ENCODE results near the gene CHURC1.

CHURC1 gene

DNA sequence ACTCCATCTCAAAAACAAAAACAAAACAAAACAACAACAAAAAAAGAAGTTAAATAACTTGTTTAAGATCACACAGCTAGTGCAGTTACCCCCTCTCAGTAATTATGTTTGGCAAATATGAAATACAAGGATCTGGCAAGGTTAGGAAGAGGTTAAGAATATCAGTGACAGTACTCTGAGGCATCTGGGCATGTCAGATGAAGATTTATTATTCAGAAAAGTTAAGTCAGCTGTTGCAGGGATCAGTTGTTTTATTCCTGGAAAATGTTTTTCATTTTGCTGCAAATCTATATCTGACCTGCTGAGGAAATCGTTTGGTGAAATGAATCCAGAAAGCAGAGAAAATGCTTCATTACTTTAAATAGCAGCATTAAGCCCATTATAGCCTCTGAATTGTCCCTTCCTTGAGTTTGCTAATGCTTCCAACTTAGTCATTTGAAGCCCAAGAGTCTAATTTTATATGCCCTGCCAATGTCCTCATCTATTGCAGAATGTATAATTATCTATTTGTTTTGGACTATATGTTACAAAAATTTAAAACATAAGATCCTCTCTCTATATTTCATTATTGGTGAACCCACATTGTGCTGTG, 20.2 kb downstream of the CHURC1 start:
- Histone ChIP-seq H3K27me3 (no peaks in the 10 kb centered on the region), H4K20me1 (peaks cover 58% of the 10 kb centered on the region), H3K9ac (no peak overlapping the region), H3K36me3 (peaks cover 87% of the 10 kb centered on the region), H3K4me2 (no peak overlapping the region), H3K9me3 (no peaks in the 10 kb centered on the region), H3K4me1 (peaks cover 21% of the 10 kb centered on the region), H3K27ac (no peak overlapping the region), H3K4me3 (no peak overlapping the region)
- TF ChIP-seq Cebpa-rat (IDR thresholded peaks at IDR 0.05), result no peak

DNA sequence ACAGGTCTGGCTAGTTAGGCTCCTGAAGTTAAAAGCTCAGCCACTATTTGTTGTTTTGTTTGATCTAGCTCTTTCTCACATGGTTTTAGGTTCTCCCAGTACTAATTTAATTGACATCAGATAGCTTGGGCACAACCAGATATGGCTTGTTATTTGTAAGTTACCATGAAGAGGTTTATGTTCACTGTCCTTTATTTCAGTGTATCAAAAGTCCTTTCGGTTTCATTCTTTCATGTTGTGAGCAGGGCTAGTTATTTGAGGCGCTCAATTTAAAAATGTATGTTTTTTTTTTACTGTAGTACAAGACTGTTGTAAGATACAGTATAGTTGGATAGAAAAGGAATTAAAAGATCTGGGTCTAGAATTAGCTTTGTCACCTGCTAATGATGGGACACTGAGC, 21.3 kb downstream of the CHURC1 start:
- Histone ChIP-seq H3K36me3 (peaks cover 88% of the 10 kb centered on the region), H3K27me3 (no peaks in the 10 kb centered on the region)

DNA sequence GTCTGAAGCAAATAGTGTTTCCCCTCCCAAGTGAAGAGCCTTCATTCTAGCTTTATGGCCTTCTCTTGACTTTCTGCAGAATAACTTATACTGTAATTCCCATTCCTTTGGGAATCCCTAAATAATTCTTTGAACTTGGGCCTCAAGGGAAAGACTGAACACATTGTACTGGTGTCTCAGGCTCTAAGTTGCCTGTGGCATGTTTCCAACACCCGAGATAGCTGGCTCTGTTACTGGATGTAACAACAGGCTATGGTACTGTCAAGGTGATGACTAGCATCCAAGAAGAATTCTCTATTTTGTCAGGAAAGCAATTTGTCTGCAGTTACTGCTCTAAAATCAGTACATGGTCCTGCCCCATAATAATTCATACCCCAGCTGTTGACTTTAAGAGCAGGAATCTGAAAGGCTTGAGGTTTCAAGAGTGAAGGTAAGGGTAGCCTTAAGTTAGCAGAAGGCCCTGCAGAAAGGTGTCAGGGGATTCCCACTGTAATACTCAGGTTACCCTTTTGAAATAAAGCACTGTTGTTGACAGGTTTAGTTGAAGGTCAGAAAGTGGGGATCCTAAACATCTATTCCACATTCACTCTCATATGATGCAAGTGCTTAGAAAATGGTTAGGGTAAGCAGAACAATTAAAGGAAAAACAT, 23.0 kb downstream of the CHURC1 start:
- H3K4me1 ChIP-seq, result peaks cover 21% of the 10 kb centered on the region
- peaks cover 62% of the 10 kb centered on the region for H4K20me1 ChIP-seq
- no peak overlapping the region for H3K4me3 ChIP-seq
- H3K9me3 ChIP-seq, result no peaks in the 10 kb centered on the region
- no peak overlapping the region for H3K9ac ChIP-seq
- no peaks in the 10 kb centered on the region for H3K27me3 ChIP-seq
- TF ChIP-seq Cebpa-rat (IDR thresholded peaks at IDR 0.05), result no peak
- H3K27ac ChIP-seq, result no peak overlapping the region
- peaks cover 88% of the 10 kb centered on the region for H3K36me3 ChIP-seq
- H3K4me2 ChIP-seq, result no peak overlapping the region

More for the DNA sequence above, 21.3 kb downstream of the CHURC1 start:
- Histone ChIP-seq H3K9me3 (no peaks in the 10 kb centered on the region), H3K9ac (no peak overlapping the region), H4K20me1 (peaks cover 69% of the 10 kb centered on the region), H3K4me2 (no peak overlapping the region), H3K4me1 (peaks cover 21% of the 10 kb centered on the region), H3K4me3 (no peak overlapping the region), H3K27ac (no peak overlapping the region)
- no peak for TF ChIP-seq Cebpa-rat (IDR thresholded peaks at IDR 0.05)

DNA sequence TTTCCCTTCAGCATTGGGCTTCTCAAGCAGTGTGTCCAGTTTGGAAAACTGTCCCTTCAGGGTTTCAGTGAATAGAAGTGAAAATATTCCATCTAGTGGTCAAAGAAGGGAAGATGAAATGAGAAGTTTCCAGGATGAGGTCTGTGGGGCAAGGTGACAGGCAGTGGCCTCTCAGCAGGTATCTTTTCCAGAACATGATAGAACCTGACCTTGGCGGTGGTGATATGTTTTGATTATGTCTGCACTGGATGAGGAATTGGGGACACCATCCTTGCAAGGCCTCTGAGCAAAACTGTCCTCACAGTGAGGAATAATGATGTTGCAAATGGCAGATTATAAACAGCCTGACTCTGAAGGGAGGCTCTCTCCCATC, 23.6 kb downstream of the CHURC1 start:
- Histone ChIP-seq H3K4me2 (no peak overlapping the region), H4K20me1 (peaks cover 62% of the 10 kb centered on the region), H3K4me1 (peaks cover 26% of the 10 kb centered on the region), H3K4me3 (no peak overlapping the region), H3K9me3 (no peaks in the 10 kb centered on the region), H3K36me3 (peaks cover 88% of the 10 kb centered on the region), H3K27me3 (no peaks in the 10 kb centered on the region), H3K27ac (no peak overlapping the region), H3K9ac (no peak overlapping the region)
- TF ChIP-seq Cebpa-rat (IDR thresholded peaks at IDR 0.05), result no peak

DNA sequence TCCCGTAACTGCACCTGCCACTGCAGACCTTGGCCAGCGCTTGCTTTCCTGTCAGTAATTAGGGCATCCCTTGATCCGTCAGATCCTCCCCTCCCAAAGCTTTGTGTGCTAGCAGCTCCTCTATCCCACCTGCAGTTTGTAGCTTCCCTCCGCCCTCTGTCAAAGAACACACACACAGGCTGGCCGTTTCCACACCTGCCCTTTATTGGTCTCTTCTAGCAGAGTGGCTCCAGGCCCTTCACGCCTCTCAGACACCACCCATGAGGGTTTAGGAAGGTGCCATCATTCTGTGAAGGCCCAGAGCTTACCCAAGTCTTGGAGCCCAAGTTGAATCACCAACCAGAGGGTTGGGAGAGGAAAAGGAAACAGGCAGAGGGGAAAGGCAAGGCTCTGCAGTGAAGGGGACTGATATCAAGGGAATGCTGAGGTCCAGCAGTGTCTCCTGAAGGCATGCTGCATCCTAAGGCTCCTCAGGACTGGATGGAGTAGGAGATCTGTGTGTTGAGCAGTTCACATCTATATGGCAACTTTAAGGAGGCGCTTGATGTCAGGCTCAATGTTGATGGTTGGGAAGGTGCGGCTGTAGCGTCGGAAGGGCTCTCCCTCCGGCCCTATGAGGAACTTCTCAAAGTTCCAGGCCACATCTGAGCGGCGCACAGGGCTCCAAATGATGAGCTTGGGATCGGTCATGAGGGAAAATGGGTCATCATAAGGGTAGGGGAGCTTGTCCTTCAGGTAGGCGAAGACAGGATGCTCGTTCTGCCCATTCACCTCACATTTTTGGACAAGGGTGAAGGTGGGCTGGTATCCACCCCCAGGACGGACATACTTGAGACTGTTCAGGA, 24.9 kb downstream of the CHURC1 start:
- no peaks in the 10 kb centered on the region for H3K9me3 ChIP-seq
- H3K36me3 ChIP-seq, result peaks cover 86% of the 10 kb centered on the region
- TF ChIP-seq Cebpa-rat (IDR thresholded peaks at IDR 0.05), result no peak
- H3K4me3 ChIP-seq, result no peak overlapping the region
- H3K27me3 ChIP-seq, result no peaks in the 10 kb centered on the region
- H3K27ac ChIP-seq, result no peak overlapping the region
- H3K9ac ChIP-seq, result no peak overlapping the region
- H3K4me1 ChIP-seq, result peaks cover 36% of the 10 kb centered on the region
- no peak overlapping the region for H3K4me2 ChIP-seq
- peaks cover 73% of the 10 kb centered on the region for H4K20me1 ChIP-seq

DNA sequence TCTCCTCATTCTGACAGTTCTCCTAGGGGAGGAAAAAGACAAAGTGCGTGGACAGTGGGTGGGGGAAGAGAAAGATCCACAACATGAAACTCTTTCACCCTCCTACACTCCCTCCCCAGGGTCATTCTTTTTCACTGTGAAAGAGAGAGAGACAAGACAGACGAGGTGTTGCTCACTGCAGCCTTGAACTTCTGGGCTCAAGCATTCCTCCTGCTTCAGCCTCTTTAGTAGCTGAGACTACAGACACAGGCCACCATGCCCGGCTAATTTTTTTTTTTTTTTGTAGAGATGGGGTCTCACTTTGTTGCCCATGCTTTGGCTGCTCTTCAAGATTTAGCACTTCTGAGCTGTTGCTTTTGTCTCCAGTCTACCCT, 25.5 kb downstream of the CHURC1 start:
- peaks cover 32% of the 10 kb centered on the region for H3K4me1 ChIP-seq
- H3K27ac ChIP-seq, result no peak overlapping the region
- peaks cover 78% of the 10 kb centered on the region for H4K20me1 ChIP-seq
- no peak for TF ChIP-seq Cebpa-rat (IDR thresholded peaks at IDR 0.05)
- no peak overlapping the region for H3K4me2 ChIP-seq
- H3K4me3 ChIP-seq, result no peak overlapping the region
- H3K27me3 ChIP-seq, result no peaks in the 10 kb centered on the region
- H3K9me3 ChIP-seq, result no peaks in the 10 kb centered on the region
- H3K36me3 ChIP-seq, result peaks cover 86% of the 10 kb centered on the region
- H3K9ac ChIP-seq, result no peak overlapping the region

DNA sequence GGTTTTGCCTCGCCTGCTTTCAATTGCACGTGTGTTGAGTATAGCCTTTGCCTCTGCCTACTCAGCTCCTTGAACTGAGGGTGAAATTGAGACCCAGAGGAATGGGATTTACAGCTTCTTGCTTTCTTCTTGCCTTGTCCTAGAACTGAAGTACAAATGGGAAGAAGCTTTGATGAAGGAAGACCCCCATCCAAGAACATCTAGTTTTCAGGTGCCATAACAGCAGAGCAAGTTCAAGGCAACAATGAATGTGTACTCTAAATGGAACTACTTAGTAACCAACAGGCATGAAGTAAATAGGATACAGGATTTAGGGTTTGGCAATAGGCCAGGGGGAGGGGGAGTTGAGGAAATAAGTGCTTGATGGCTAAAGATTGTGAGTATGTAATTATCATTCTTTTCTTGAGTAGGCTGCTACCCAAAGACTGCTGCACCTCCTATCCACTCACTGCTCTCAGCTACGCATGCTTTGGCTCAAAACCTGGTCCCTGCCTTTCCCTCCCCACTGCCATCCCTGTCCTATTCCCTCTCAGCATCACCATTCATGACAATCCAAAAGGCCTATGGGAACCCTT, 26.2 kb downstream of the CHURC1 start:
- H3K27ac ChIP-seq, result no peak overlapping the region
- TF ChIP-seq Cebpa-rat (IDR thresholded peaks at IDR 0.05), result no peak
- no peaks in the 10 kb centered on the region for H3K27me3 ChIP-seq
- no peak overlapping the region for H3K4me3 ChIP-seq
- no peak overlapping the region for H3K9ac ChIP-seq
- H3K4me1 ChIP-seq, result peaks cover 31% of the 10 kb centered on the region
- peaks cover 79% of the 10 kb centered on the region for H4K20me1 ChIP-seq
- peaks cover 92% of the 10 kb centered on the region for H3K36me3 ChIP-seq
- H3K9me3 ChIP-seq, result no peaks in the 10 kb centered on the region
- H3K4me2 ChIP-seq, result no peak overlapping the region

DNA sequence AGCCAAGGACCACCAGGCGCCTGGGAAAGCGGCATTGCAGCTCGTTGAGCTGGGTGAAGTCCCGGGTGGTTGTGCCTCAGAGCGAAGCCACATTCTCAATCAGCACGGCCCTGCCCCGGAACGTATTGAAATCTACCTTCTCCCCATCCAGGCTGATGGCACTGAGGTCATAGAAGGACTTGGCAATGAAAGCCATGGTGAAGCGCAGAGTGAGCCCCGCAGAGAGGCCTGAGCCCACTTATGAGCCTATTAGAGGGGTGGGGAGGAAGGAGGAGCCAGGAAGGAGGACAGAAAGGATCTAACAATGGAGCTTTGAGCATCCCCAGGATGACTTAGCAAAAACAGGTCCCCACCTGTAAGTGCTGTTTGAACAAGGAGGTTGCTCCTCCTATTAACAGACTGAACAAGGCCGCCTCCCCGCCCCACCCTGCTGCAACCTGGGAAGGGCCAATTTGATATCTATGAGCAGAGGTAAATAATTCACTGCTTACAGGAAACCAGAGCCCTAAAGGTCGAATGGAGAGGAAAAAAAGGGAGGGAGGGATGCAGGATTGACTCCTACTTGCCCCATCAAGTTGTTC, 28.4 kb downstream of the CHURC1 start, which contains the start of gene GPX2:
Gene GPX2, minus strand, starts transcription at position 215 of the 581 bp plus-strand sequence. Its CDS starts 19 bp downstream, at position 196.
- Histone ChIP-seq H3K27ac (0 out of 2 replicates have a peak within 1 kb of the TSS, but pooled peaks have one; percentile 31), H3K36me3 (peaks cover 98% of the 10 kb centered on the region), H3K27me3 (no peaks in the 10 kb centered on the region), H4K20me1 (peaks cover 79% of the 10 kb centered on the region), H3K9me3 (no peaks in the 10 kb centered on the region), H3K4me1 (peaks cover 31% of the 10 kb centered on the region), H3K4me2 (peak within 1 kb of the TSS; percentile 31), H3K4me3 (no peak within 1 kb of the TSS), H3K9ac (no peak within 1 kb of the TSS)
- no peak for TF ChIP-seq Cebpa-rat (IDR thresholded peaks at IDR 0.05)

DNA sequence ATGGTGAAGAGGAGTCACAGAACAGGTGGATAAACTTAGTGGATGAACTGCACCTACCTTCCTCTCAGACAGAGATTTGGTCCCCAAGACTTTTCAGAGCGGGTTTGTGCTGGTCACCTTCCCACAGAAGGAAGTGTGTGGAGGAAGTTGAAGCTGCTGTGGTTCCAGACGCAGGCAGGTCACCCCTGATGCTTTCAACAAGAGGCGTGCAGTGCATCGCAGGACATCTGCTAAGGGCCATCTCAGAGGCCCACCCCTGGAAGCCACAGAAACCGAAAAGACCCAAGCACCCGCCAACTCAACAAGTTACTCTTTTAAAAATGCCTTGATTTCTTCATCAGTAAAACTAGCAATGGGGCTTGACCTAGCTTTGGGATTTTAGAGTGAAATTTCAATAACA, 29.3 kb downstream of the CHURC1 start:
- TF ChIP-seq Cebpa-rat (IDR thresholded peaks at IDR 0.05), result no peak
- no peak overlapping the region for H3K9ac ChIP-seq
- H3K4me3 ChIP-seq, result no peak overlapping the region
- peaks cover 98% of the 10 kb centered on the region for H3K36me3 ChIP-seq
- H3K27me3 ChIP-seq, result no peaks in the 10 kb centered on the region
- peaks cover 31% of the 10 kb centered on the region for H3K4me1 ChIP-seq
- H4K20me1 ChIP-seq, result peaks cover 69% of the 10 kb centered on the region
- peak overlapping the region; percentile 31 for H3K4me2 ChIP-seq
- peak overlapping the region; percentile 31; the same call in 1 of the 2 replicates for H3K27ac ChIP-seq
- H3K9me3 ChIP-seq, result no peaks in the 10 kb centered on the region

Data from BLaER1 (cell line).